H1 (cell line): ENCODE results near the gene LSM3. TPM values are rescaled to one million over a fixed set of nuclear protein-coding genes. Genes with fewer than 3 reads are reported as not detected.

Experiments used
- BCL11A ChIP-seq, 2 experiments: IDR thresholded peaks; one replicate each; pipeline ENCODE4 v1.6.1; 2011; ENCODE audit warnings: low read depth in 2 of 2, low read length in 2 of 2, mild to moderate bottlenecking in 2 of 2
- CHD2 ChIP-seq: IDR thresholded peaks from 2 replicates; pipeline ENCODE4 v1.6.1; 2012; ENCODE audit warnings: low read length, improper control_type of control experiment
- FOSL1 ChIP-seq: IDR thresholded peaks from 2 replicates; pipeline ENCODE4 v1.6.1; 2011; ENCODE audit warnings: mild to moderate bottlenecking, low read depth, low read length, moderate library complexity; ENCODE audit not compliant: insufficient read depth
- MAFK ChIP-seq: IDR thresholded peaks from 2 replicates; pipeline ENCODE4 v1.6.1; 2012; ENCODE audit warnings: low read depth, mild to moderate bottlenecking, improper control_type of control experiment, low read length
- RFX5 ChIP-seq: IDR thresholded peaks from 2 replicates; pipeline ENCODE4 v1.6.1; 2011; ENCODE audit warnings: low read depth, low read length, improper control_type of control experiment, borderline replicate concordance
- SP1 ChIP-seq: IDR thresholded peaks from 2 replicates; pipeline ENCODE4 v1.6.1; 2011; ENCODE audit warnings: low read depth, low read length
- SP4 ChIP-seq: IDR thresholded peaks from 2 replicates; pipeline ENCODE4 v1.6.1; 2012; ENCODE audit warnings: low read length, inconsistent platforms
- TEAD4 ChIP-seq: IDR thresholded peaks from 2 replicates; pipeline ENCODE4 v1.6.1; 2012; ENCODE audit warnings: low read depth, low read length, inconsistent platforms, mixed read lengths
- polyA plus RNA-seq, 7 experiments: library from polyadenylated mRNA; depleted of rRNA in 3 of 7; stranded (reverse) in 5 of 7; unstranded in 2 of 7; fragments of >200 nt in 5 of 7; fragments of 200-250 nt in 2 of 7; gene quantifications; 1 replicate in 5 of 7; 2 replicates in 1 of 7; 4 replicates in 1 of 7; pipeline versions ENCODE4 v1.2.1 to v1.2.3, GENCODE V29; 2011 to 2013; ENCODE audit warnings: missing spikeins in 2 of 7, mixed read lengths in 2 of 7
- total RNA-seq: library from RNA; stranded (reverse); fragmentation: NEBNext Ultra II Directional; extraction: Animal tissue kit (Norgen Biotek cat#: 25700); gene quantifications from 2 replicates; pipeline ENCODE4 v1.2.1, GENCODE V29; 2021

LSM3 gene
- total and polyA plus RNA-seq, 2 of the 8 experiments (the other 6 are each of a cell fraction or from before 2014, with no cell fraction given): 7.1 to 25.4 TPM

GRCh38 chr3:14242490-14243311 is 64.1 kb downstream of the LSM3 start (continued):
- no peak for TF ChIP-seq RFX5
- TF ChIP-seq BCL11A (IDR thresholded peaks at IDR 0.05; ENCODE audit: low read depth in 2 of 2, low read length in 2 of 2): no peak
- TF ChIP-seq SP1: no peak
- no peak for TF ChIP-seq TEAD4
- TF ChIP-seq FOSL1: no peak
- no peak for TF ChIP-seq CHD2
- no peak for TF ChIP-seq SP4
- TF ChIP-seq MAFK: no peak
- TF ChIP-seq, all 59 proteins: peak for 0
